ENCODE measurements around the gene TMC2.

- no peak for TF ChIP-seq CTCF (IDR thresholded peaks at IDR 0.05; ENCODE audit: control extremely low read depth in 1 of 3, insufficient read depth in 1 of 3, low read depth in 1 of 3, low read length in 3 of 3)
- no peak for TF ChIP-seq TBP (IDR thresholded peaks at IDR 0.05; ENCODE audit: low read depth, low read length)
These were observed 11.5 kb upstream of the TMC2 start for GRCh38 chr20:2524709-2525506.

Data from H1 (cell line).